HepG2 (cell line): ENCODE measurements around the gene DNAJC12. TPM values are rescaled to one million over a fixed set of nuclear protein-coding genes. Genes with fewer than 3 reads are reported as not detected.

Experiments
- AGO1 ChIP-seq: fragments of 200-400 bp; formaldehyde crosslinking; IDR thresholded peaks from 2 replicates; pipeline ENCODE4 v1.6.1; 2017; ENCODE audit warnings: mild to moderate bottlenecking, low read depth, low read length, moderate library complexity; ENCODE audit not compliant: poor library complexity, severe bottlenecking
- ARID3A ChIP-seq: IDR thresholded peaks from 2 replicates; pipeline ENCODE4 v1.6.1; 2012; ENCODE audit warnings: low read depth, low read length, improper control_type of control experiment
- EZH2 ChIP-seq: conservative IDR thresholded peaks from 2 replicates; pipeline ENCODE4 v1.6.1; 2012; ENCODE audit warnings: mild to moderate bottlenecking, low read depth, low read length, moderate library complexity
- JARID2 ChIP-seq: sonication (generic); formaldehyde crosslinking; IDR thresholded peaks from 2 replicates; pipeline ENCODE4 v1.8.1; 2023; ENCODE audit warnings: missing genetic modification reagents, inconsistent platforms; ENCODE audit not compliant: insufficient replicate concordance
- MYNN ChIP-seq: sonication (generic); formaldehyde crosslinking; IDR thresholded peaks from 2 replicates; pipeline ENCODE4 v1.4.0; 2020; ENCODE audit warnings: mild to moderate bottlenecking, low read depth, missing genetic modification reagents
- ONECUT2 ChIP-seq: sonication (generic); formaldehyde crosslinking; IDR thresholded peaks from 2 replicates; pipeline ENCODE4 v1.4.0; 2020; ENCODE audit warnings: missing genetic modification reagents
- PHF21A ChIP-seq: sonication (generic); formaldehyde crosslinking; IDR thresholded peaks from 2 replicates; pipeline ENCODE4 v1.5.0; 2020; ENCODE audit warnings: mild to moderate bottlenecking, missing genetic modification reagents
- PRDM4 ChIP-seq: sonication (generic); formaldehyde crosslinking; IDR thresholded peaks from 2 replicates; pipeline ENCODE4 v1.9.0; 2021; ENCODE audit warnings: missing genetic modification reagents, borderline replicate concordance
- RBFOX2 ChIP-seq: fragments of 200-400 bp; formaldehyde crosslinking; IDR thresholded peaks from 2 replicates; pipeline ENCODE4 v1.6.1; 2017; ENCODE audit warnings: low read depth, mild to moderate bottlenecking, low read length
- SNAPC2 ChIP-seq: sonication (generic); formaldehyde crosslinking; IDR thresholded peaks from 2 replicates; pipeline ENCODE4 v1.8.1; 2022; ENCODE audit warnings: mild to moderate bottlenecking, missing genetic modification reagents
- SPEN ChIP-seq: sonication (generic); formaldehyde crosslinking; IDR thresholded peaks from 2 replicates; pipeline ENCODE4 v1.5.1; 2020; ENCODE audit warnings: low read depth, mild to moderate bottlenecking, missing genetic modification reagents
- SUZ12 ChIP-seq: fragments of 150-350 bp; IDR thresholded peaks from 2 replicates; pipeline ENCODE4 v1.6.1; 2014; ENCODE audit warnings: low read depth, low read length
- TAF15 ChIP-seq: fragments of 200-400 bp; formaldehyde crosslinking; IDR thresholded peaks from one replicate; pipeline ENCODE4 v1.6.1; 2018; ENCODE audit warnings: mild to moderate bottlenecking, low read depth, low read length; ENCODE audit not compliant: poor library complexity, severe bottlenecking
- TEAD3 ChIP-seq: optimal IDR thresholded peaks from 2 replicates; pipeline ENCODE3; 2016; ENCODE audit warnings: borderline replicate concordance
- TOE1 ChIP-seq: sonication (generic); formaldehyde crosslinking; IDR thresholded peaks from 2 replicates; pipeline ENCODE4 v1.4.0; 2020; ENCODE audit warnings: mild to moderate bottlenecking, missing genetic modification reagents
- ZBTB21 ChIP-seq: sonication (generic); formaldehyde crosslinking; IDR thresholded peaks from 2 replicates; pipeline ENCODE4 v1.4.0; 2020; ENCODE audit warnings: missing genetic modification reagents
- ZBTB34 ChIP-seq: sonication (generic); formaldehyde crosslinking; IDR thresholded peaks from 2 replicates; pipeline ENCODE4 v1.8.0; 2022; ENCODE audit warnings: mild to moderate bottlenecking, missing genetic modification reagents
- ZBTB37 ChIP-seq: sonication (generic); formaldehyde crosslinking; IDR thresholded peaks from 2 replicates; pipeline ENCODE4 v1.4.0; 2020; ENCODE audit warnings: mild to moderate bottlenecking, missing genetic modification reagents
- ZNF703 ChIP-seq: sonication (generic); formaldehyde crosslinking; IDR thresholded peaks from 2 replicates; pipeline ENCODE4 v1.5.1; 2020; ENCODE audit warnings: missing genetic modification reagents, mild to moderate bottlenecking, moderate library complexity, borderline replicate concordance
- ZSCAN29 ChIP-seq: sonication (generic); formaldehyde crosslinking; conservative IDR thresholded peaks from 2 replicates; pipeline ENCODE4 v1.4.0; 2020; ENCODE audit warnings: mild to moderate bottlenecking, missing genetic modification reagents
- ZUFSP ChIP-seq: sonication (generic); formaldehyde crosslinking; IDR thresholded peaks from 2 replicates; pipeline ENCODE4 v1.9.0; 2021; ENCODE audit warnings: missing genetic modification reagents, mild to moderate bottlenecking, borderline replicate concordance
- polyA plus RNA-seq, 8 experiments: library from polyadenylated mRNA; depleted of rRNA in 3 of 8; stranded (reverse) in 7 of 8; unstranded in 1 of 8; fragments of >200 nt; fragmentation: Illumina TruSeq in 4 of 8; extraction: Trizol in 4 of 8; gene quantifications; 2 replicates each; pipeline versions ENCODE4 v1.2.1 to v1.2.3, GENCODE V29; 2011 to 2016; ENCODE audit warnings: low read depth in 4 of 8, missing spikeins in 1 of 8, mixed read lengths in 1 of 8; ENCODE audit not compliant: insufficient read depth in 1 of 8
- total RNA-seq, 5 experiments: library from RNA; depleted of rRNA; stranded (reverse); fragments of >200 nt; fragmentation: Illumina TruSeq; extraction: Trizol; gene quantifications; 2 replicates each; pipeline ENCODE4 v1.2.3, GENCODE V29; 2016; ENCODE audit warnings: low read depth in 1 of 5

DNAJC12 gene
- total and polyA plus RNA-seq, 2 of the 13 experiments (the other 11 are each of a cell fraction or from before 2014, with no cell fraction given): 11.6 to 43.9 TPM

GRCh38 chr10:67849331-67850011, 11.5 kb upstream of the DNAJC12 start (continued):
- TF ChIP-seq PRDM4: no peak
- TF ChIP-seq TEAD3 (CRISPR knock-in tag): peak; percentile 62
- TF ChIP-seq RBFOX2: peak; percentile 69
- TF ChIP-seq ZUFSP (CRISPR knock-in tag): no peak
- no peak for TF ChIP-seq ZBTB21 (CRISPR knock-in tag)
- no peak for TF ChIP-seq ZSCAN29 (CRISPR knock-in tag)
- no peak; the same call in 1 of the 2 replicates for TF ChIP-seq PHF21A (CRISPR knock-in tag)
- TF ChIP-seq TOE1 (CRISPR knock-in tag): 0 out of 2 replicates have a peak, but pooled peaks have one; percentile 40
- TF ChIP-seq ARID3A: no peak
- no peak for TF ChIP-seq EZH2
- TF ChIP-seq ZBTB37 (CRISPR knock-in tag): no peak
- TF ChIP-seq TAF15: no peak
- no peak for TF ChIP-seq ZBTB34
- no peak for TF ChIP-seq JARID2 (CRISPR knock-in tag)
- no peak for TF ChIP-seq ONECUT2 (CRISPR knock-in tag)
- TF ChIP-seq MYNN (CRISPR knock-in tag): no peak
- TF ChIP-seq SNAPC2: peak; percentile 52; the same call in 1 of the 2 replicates
- TF ChIP-seq SUZ12: peak; percentile 72
- TF ChIP-seq ZNF703 (CRISPR knock-in tag): peak; percentile 53; the same call in 1 of the 2 replicates
- peak; percentile 83 for TF ChIP-seq SPEN (CRISPR knock-in tag)
- TF ChIP-seq AGO1: no peak
